K562 (cell line): Measurements from ENCODE around the gene HPCAL1. TPM values are rescaled to one million over a fixed set of nuclear protein-coding genes. Genes with fewer than 3 reads are reported as not detected.

ENCODE experiments used
- CUX1 ChIP-seq: fragments of 200-800 bp; sonication (Bioruptor generic); IDR thresholded peaks from 2 replicates; pipeline ENCODE4 v1.6.1; 2016; ENCODE audit warnings: missing genetic modification characterization, missing compliant biosample characterization
- E2F5 ChIP-seq: sonication (generic); formaldehyde crosslinking; IDR thresholded peaks from 2 replicates; pipeline ENCODE4 v1.8.0; 2022; ENCODE audit warnings: mild to moderate bottlenecking, missing genetic modification reagents
- ESRRB ChIP-seq: fragments of 250-450 bp; sonication (Bioruptor Pico); IDR thresholded peaks from 2 replicates; pipeline ENCODE4 v1.5.0; 2020; ENCODE audit warnings: mild to moderate bottlenecking, moderate library complexity, borderline replicate concordance
- GABPB1 ChIP-seq: sonication (generic); formaldehyde crosslinking; IDR thresholded peaks from 2 replicates; pipeline ENCODE4 v1.8.0; 2022; ENCODE audit warnings: mild to moderate bottlenecking, missing genetic modification reagents
- JUNB ChIP-seq: fragments of 450-650 bp; formaldehyde crosslinking; conservative IDR thresholded peaks from 2 replicates; pipeline ENCODE4 v1.4.0; 2020; ENCODE audit warnings: mild to moderate bottlenecking
- MLLT1 ChIP-seq, 2 experiments: fragments of 450-650 bp; IDR thresholded peaks; 2 replicates each; pipeline ENCODE4 v1.6.1; 2016
- MLX ChIP-seq, 2 experiments: fragments of 450-650 bp in 1 of 2; sonication (generic) in 1 of 2; formaldehyde crosslinking; conservative IDR thresholded peaks; 2 replicates each; pipeline versions ENCODE4 v1.4.0 to v1.8.1; 2020 to 2022; ENCODE audit warnings: mild to moderate bottlenecking in 1 of 2, missing genetic modification reagents in 1 of 2
- NBN ChIP-seq: fragments of 450-650 bp; IDR thresholded peaks from 2 replicates; pipeline ENCODE4 v1.6.1; 2016; ENCODE audit warnings: low read depth, mild to moderate bottlenecking
- RREB1 ChIP-seq: fragments of 250-450 bp; sonication (Bioruptor Pico); IDR thresholded peaks from 2 replicates; pipeline ENCODE4 v1.4.0; 2020
- TFAM ChIP-seq: fragments of 250-450 bp; sonication (Bioruptor Pico); conservative IDR thresholded peaks from 2 replicates; pipeline ENCODE4 v1.5.0; 2021; ENCODE audit warnings: mild to moderate bottlenecking, moderate library complexity
- ZNF24 ChIP-seq: fragments of 450-650 bp; IDR thresholded peaks from 2 replicates; pipeline ENCODE4 v1.6.1; 2016
- ZNF436 ChIP-seq: fragments of 250-450, 450-650 bp; sonication (Bioruptor Pico); formaldehyde crosslinking; IDR thresholded peaks from 2 replicates; pipeline ENCODE4 v1.7.0; 2020; ENCODE audit warnings: mild to moderate bottlenecking
- polyA plus RNA-seq, 8 experiments: library from polyadenylated mRNA; depleted of rRNA in 4 of 8; stranded (reverse) in 5 of 8; unstranded in 3 of 8; fragments of >200 nt; fragmentation: Nextera tagmentation in 2 of 8; fragmentation: Illumina TruSeq in 1 of 8; extraction: Ambion mirVana in 2 of 8; extraction: Trizol in 1 of 8; gene quantifications; 2 replicates each; pipeline versions ENCODE4 v1.2.1 to v1.2.3, GENCODE V29; 2011 to 2014; ENCODE audit warnings: inconsistent platforms in 1 of 8, missing spikeins in 1 of 8
- total RNA-seq, 7 experiments: library from RNA; depleted of rRNA in 6 of 7; stranded (reverse); fragments of >200 nt in 6 of 7; fragmentation: Illumina TruSeq in 2 of 7; extraction: Trizol in 2 of 7; gene quantifications; 2 replicates each; pipeline versions ENCODE4 v1.2.1 to v1.2.3, GENCODE V29; 2011 to 2021; ENCODE audit warnings: low replicate concordance in 1 of 7

The HPCAL1 gene
- total and polyA plus RNA-seq, 9 of the 15 experiments (the other 6 are each of a cell fraction or from before 2014, with no cell fraction given) = 2.7 to 65.5 (median 23.9) TPM

GRCh38 chr2:10332402-10333246, 29.9 kb downstream of the HPCAL1 start (continued):
- TF ChIP-seq CUX1 (CRISPR knock-in tag) (0 out of 2 replicates have a peak, but pooled peaks have one; percentile 46), JUNB (CRISPR knock-in tag) (no peak), ZNF24 (no peak), RREB1 (no peak), GABPB1 (peak; percentile 14; the same call in 1 of the 2 replicates), ESRRB (no peak), TFAM (no peak), MLLT1 (IDR thresholded peaks at IDR 0.05) (no peak), ZNF436 (CRISPR knock-in tag) (no peak), MLX (CRISPR knock-in tag; conservative IDR thresholded peaks at IDR 0.05) (no peak), NBN (0 out of 2 replicates have a peak, but pooled peaks have one; percentile 4), E2F5 (CRISPR knock-in tag) (no peak)
